ENCODE data around the gene CCDC192. TPM values are rescaled to one million over a fixed set of nuclear protein-coding genes. Genes with fewer than 3 reads are reported as not detected.

CCDC192 gene
- total and polyA plus RNA-seq, 2 experiments from 2014 or later = 0.40 TPM; not detected in 1

DNA sequence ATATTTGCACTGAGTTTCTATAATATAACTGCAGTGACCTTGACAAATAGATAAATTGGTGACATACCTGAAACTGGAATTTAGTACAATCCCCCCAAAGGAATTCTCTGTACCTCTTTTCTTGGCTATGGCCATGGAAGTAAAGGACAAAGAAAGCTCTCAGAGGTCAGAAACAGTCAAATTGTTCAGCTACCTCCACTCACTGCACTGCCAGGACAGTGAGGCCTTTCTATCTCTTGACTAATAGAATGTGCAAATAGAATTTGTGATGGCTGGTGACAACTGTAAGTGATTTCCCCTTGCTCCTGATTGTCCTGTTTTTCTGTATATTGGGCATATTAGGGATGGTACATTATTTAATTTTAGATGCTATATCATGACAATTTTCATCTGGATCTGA is 67.1 kb downstream of the CCDC192 start:
- Histone ChIP-seq H3F3A (replicated peaks; ENCODE audit: low read depth) (no peaks in the 10 kb centered on the region), H2AFZ (no peak overlapping the region), H4K20me1 (replicated peaks; ENCODE audit: insufficient read depth) (no peaks in the 10 kb centered on the region), H3K4me1 (ENCODE audit: insufficient read depth) (no peaks in the 10 kb centered on the region), H3K27me3 (ENCODE audit: insufficient read depth) (no peaks in the 10 kb centered on the region), H3K27ac (ENCODE audit: low read depth) (no peak overlapping the region), H3K9me2 (ENCODE audit: insufficient read depth) (no peaks in the 10 kb centered on the region), H3K79me2 (replicated peaks; ENCODE audit: insufficient read depth) (no peaks in the 10 kb centered on the region), H3K4me3 (no peak overlapping the region), H3K4me2 (no peak overlapping the region), H3K36me3 (ENCODE audit: insufficient read depth) (no peaks in the 10 kb centered on the region)
- no peak for ATAC-seq
- DNase-seq (ENCODE audit: low spot score) = no peak
- H3K4me3 Mint-ChIP-seq = no peak overlapping the region
- no peak overlapping the region for H3K27ac Mint-ChIP-seq
- peaks cover 5% of the 10 kb centered on the region for H3K27me3 Mint-ChIP-seq (ENCODE audit: insufficient read depth, low read depth, poor library complexity)
- no peaks in the 10 kb centered on the region; the same call in 2 of the 3 replicates for H3K9me3 Mint-ChIP-seq
- peaks cover 11% of the 10 kb centered on the region; the same call in 2 of the 3 replicates for H3K4me1 Mint-ChIP-seq
- H3K36me3 Mint-ChIP-seq (ENCODE audit: low read depth) = no peaks in the 10 kb centered on the region
- TF ChIP-seq, protein P1, sequence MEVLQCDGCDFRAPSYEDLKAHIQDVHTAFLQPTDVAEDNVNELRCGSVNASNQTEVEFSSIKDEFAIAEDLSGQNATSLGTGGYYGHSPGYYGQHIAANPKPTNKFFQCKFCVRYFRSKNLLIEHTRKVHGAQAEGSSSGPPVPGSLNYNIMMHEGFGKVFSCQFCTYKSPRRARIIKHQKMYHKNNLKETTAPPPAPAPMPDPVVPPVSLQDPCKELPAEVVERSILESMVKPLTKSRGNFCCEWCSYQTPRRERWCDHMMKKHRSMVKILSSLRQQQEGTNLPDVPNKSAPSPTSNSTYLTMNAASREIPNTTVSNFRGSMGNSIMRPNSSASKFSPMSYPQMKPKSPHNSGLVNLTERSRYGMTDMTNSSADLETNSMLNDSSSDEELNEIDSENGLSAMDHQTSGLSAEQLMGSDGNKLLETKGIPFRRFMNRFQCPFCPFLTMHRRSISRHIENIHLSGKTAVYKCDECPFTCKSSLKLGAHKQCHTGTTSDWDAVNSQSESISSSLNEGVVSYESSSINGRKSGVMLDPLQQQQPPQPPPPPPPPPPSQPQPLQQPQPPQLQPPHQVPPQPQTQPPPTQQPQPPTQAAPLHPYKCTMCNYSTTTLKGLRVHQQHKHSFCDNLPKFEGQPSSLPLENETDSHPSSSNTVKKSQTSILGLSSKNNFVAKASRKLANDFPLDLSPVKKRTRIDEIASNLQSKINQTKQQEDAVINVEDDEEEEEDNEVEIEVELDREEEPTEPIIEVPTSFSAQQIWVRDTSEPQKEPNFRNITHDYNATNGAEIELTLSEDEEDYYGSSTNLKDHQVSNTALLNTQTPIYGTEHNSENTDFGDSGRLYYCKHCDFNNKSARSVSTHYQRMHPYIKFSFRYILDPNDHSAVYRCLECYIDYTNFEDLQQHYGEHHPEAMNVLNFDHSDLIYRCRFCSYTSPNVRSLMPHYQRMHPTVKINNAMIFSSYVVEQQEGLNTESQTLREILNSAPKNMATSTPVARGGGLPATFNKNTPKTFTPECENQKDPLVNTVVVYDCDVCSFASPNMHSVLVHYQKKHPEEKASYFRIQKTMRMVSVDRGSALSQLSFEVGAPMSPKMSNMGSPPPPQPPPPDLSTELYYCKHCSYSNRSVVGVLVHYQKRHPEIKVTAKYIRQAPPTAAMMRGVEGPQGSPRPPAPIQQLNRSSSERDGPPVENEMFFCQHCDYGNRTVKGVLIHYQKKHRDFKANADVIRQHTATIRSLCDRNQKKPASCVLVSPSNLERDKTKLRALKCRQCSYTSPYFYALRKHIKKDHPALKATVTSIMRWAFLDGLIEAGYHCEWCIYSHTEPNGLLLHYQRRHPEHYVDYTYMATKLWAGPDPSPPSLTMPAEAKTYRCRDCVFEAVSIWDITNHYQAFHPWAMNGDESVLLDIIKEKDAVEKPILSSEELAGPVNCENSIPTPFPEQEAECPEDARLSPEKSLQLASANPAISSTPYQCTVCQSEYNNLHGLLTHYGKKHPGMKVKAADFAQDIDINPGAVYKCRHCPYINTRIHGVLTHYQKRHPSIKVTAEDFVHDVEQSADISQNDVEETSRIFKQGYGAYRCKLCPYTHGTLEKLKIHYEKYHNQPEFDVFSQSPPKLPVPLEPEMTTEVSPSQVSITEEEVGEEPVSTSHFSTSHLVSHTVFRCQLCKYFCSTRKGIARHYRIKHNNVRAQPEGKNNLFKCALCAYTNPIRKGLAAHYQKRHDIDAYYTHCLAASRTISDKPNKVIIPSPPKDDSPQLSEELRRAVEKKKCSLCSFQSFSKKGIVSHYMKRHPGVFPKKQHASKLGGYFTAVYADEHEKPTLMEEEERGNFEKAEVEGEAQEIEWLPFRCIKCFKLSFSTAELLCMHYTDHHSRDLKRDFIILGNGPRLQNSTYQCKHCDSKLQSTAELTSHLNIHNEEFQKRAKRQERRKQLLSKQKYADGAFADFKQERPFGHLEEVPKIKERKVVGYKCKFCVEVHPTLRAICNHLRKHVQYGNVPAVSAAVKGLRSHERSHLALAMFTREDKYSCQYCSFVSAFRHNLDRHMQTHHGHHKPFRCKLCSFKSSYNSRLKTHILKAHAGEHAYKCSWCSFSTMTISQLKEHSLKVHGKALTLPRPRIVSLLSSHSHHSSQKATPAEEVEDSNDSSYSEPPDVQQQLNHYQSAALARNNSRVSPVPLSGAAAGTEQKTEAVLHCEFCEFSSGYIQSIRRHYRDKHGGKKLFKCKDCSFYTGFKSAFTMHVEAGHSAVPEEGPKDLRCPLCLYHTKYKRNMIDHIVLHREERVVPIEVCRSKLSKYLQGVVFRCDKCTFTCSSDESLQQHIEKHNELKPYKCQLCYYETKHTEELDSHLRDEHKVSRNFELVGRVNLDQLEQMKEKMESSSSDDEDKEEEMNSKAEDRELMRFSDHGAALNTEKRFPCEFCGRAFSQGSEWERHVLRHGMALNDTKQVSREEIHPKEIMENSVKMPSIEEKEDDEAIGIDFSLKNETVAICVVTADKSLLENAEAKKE (CRISPR knock-in tag; IDR thresholded peaks at IDR 0.05) = no peak
- TF ChIP-seq, protein P2, sequence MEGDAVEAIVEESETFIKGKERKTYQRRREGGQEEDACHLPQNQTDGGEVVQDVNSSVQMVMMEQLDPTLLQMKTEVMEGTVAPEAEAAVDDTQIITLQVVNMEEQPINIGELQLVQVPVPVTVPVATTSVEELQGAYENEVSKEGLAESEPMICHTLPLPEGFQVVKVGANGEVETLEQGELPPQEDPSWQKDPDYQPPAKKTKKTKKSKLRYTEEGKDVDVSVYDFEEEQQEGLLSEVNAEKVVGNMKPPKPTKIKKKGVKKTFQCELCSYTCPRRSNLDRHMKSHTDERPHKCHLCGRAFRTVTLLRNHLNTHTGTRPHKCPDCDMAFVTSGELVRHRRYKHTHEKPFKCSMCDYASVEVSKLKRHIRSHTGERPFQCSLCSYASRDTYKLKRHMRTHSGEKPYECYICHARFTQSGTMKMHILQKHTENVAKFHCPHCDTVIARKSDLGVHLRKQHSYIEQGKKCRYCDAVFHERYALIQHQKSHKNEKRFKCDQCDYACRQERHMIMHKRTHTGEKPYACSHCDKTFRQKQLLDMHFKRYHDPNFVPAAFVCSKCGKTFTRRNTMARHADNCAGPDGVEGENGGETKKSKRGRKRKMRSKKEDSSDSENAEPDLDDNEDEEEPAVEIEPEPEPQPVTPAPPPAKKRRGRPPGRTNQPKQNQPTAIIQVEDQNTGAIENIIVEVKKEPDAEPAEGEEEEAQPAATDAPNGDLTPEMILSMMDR (conservative IDR thresholded peaks at IDR 0.05; ENCODE audit: low read depth in 2 of 2) = no peak
- no peak for TF ChIP-seq POLR2AphosphoS5 (IDR thresholded peaks at IDR 0.05; ENCODE audit: low read depth)
- no peak for TF ChIP-seq JUNB (IDR thresholded peaks at IDR 0.05; ENCODE audit: unreplicated experiment)
- TF ChIP-seq, protein P3, sequence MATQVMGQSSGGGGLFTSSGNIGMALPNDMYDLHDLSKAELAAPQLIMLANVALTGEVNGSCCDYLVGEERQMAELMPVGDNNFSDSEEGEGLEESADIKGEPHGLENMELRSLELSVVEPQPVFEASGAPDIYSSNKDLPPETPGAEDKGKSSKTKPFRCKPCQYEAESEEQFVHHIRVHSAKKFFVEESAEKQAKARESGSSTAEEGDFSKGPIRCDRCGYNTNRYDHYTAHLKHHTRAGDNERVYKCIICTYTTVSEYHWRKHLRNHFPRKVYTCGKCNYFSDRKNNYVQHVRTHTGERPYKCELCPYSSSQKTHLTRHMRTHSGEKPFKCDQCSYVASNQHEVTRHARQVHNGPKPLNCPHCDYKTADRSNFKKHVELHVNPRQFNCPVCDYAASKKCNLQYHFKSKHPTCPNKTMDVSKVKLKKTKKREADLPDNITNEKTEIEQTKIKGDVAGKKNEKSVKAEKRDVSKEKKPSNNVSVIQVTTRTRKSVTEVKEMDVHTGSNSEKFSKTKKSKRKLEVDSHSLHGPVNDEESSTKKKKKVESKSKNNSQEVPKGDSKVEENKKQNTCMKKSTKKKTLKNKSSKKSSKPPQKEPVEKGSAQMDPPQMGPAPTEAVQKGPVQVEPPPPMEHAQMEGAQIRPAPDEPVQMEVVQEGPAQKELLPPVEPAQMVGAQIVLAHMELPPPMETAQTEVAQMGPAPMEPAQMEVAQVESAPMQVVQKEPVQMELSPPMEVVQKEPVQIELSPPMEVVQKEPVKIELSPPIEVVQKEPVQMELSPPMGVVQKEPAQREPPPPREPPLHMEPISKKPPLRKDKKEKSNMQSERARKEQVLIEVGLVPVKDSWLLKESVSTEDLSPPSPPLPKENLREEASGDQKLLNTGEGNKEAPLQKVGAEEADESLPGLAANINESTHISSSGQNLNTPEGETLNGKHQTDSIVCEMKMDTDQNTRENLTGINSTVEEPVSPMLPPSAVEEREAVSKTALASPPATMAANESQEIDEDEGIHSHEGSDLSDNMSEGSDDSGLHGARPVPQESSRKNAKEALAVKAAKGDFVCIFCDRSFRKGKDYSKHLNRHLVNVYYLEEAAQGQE (IDR thresholded peaks at IDR 0.05; ENCODE audit: unreplicated experiment) = no peak
- TF ChIP-seq ZNF114 (CRISPR knock-in tag; IDR thresholded peaks at IDR 0.05) = no peak
- no peak for TF ChIP-seq STAT1 (IDR thresholded peaks at IDR 0.05; ENCODE audit: unreplicated experiment)
- no peak for TF ChIP-seq CREB1 (CRISPR knock-in tag; IDR thresholded peaks at IDR 0.05; ENCODE audit: low read depth)
- no peak for TF ChIP-seq ZNF331 (CRISPR knock-in tag; IDR thresholded peaks at IDR 0.05; ENCODE audit: low read depth)
- TF ChIP-seq, protein P4, sequence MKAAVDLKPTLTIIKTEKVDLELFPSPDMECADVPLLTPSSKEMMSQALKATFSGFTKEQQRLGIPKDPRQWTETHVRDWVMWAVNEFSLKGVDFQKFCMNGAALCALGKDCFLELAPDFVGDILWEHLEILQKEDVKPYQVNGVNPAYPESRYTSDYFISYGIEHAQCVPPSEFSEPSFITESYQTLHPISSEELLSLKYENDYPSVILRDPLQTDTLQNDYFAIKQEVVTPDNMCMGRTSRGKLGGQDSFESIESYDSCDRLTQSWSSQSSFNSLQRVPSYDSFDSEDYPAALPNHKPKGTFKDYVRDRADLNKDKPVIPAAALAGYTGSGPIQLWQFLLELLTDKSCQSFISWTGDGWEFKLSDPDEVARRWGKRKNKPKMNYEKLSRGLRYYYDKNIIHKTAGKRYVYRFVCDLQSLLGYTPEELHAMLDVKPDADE (IDR thresholded peaks at IDR 0.05) = no peak
- TF ChIP-seq NANOG (IDR thresholded peaks at IDR 0.05; ENCODE audit: borderline replicate concordance) = no peak
- TF ChIP-seq EZH2 (IDR thresholded peaks at IDR 0.05; ENCODE audit: low read depth, unreplicated experiment) = no peak
